Calu3 (cell line): Measurements from ENCODE around the gene CBY1. TPM values are rescaled to one million over a fixed set of nuclear protein-coding genes. Genes with fewer than 3 reads are reported as not detected.

Experiments
- BruUV-seq: library from RNA; stranded (reverse); fragments of 400-500 nt; replicated peaks from 2 replicates; lab custom pipeline; 2021; lab: Mats Ljungman, UMichigan
- CTCF ChIA-PET: fragments of 300-600 bp; sonication (Branson Sonifier 250); formaldehyde crosslinking; loops from one replicate; lab custom pipeline; 2022; ENCODE audit warnings: antibody characterized with exemption; lab: Charles Lee
- DNase-seq: peaks from one replicate; pipeline ENCODE4 v3.0.0; 2022
- H3K27ac Mint-ChIP-seq: one replicate; pipeline ENCODE4 v1.8.0; 2022; ENCODE audit warnings: mixed read lengths; ENCODE audit not compliant: unreplicated experiment
- H3K27me3 Mint-ChIP-seq: one replicate; pipeline ENCODE4 v1.8.0; 2022; ENCODE audit warnings: mixed read lengths; ENCODE audit not compliant: unreplicated experiment
- H3K36me3 Mint-ChIP-seq: one replicate; pipeline ENCODE4 v1.8.0; 2022; ENCODE audit warnings: mild to moderate bottlenecking, moderate library complexity, mixed read lengths; ENCODE audit not compliant: insufficient read depth, unreplicated experiment
- H3K4me1 Mint-ChIP-seq: one replicate; pipeline ENCODE4 v1.8.0; 2022; ENCODE audit warnings: mild to moderate bottlenecking, low read depth, mixed read lengths; ENCODE audit not compliant: unreplicated experiment
- H3K4me3 Mint-ChIP-seq: one replicate; pipeline ENCODE4 v1.8.0; 2022; ENCODE audit warnings: mild to moderate bottlenecking, low read depth, moderate library complexity, mixed read lengths; ENCODE audit not compliant: unreplicated experiment
- H3K9me3 Mint-ChIP-seq: one replicate; pipeline ENCODE4 v1.8.0; 2022; ENCODE audit warnings: low read depth, mixed read lengths; ENCODE audit not compliant: unreplicated experiment
- CTCF ChIP-seq: fragments of 200-600 bp; IDR thresholded peaks from one replicate; pipeline ENCODE4 v1.8.0; 2022; ENCODE audit warnings: antibody characterized with exemption; ENCODE audit not compliant: unreplicated experiment
- intact Hi-C: fragments of 100-400 bp; cut with micrococcal nuclease; formaldehyde crosslinking; loops from one replicate; pipeline ENCODE4 v1.10.0; 2022; ENCODE audit not compliant: unreplicated experiment
- total RNA-seq: library from RNA; stranded (reverse); gene quantifications from 2 replicates; pipeline ENCODE4 v1.2.3, GENCODE V29; 2022

CBY1 gene
- total RNA-seq, 1 experiment from 2014 or later = 40.9 TPM

DNA sequence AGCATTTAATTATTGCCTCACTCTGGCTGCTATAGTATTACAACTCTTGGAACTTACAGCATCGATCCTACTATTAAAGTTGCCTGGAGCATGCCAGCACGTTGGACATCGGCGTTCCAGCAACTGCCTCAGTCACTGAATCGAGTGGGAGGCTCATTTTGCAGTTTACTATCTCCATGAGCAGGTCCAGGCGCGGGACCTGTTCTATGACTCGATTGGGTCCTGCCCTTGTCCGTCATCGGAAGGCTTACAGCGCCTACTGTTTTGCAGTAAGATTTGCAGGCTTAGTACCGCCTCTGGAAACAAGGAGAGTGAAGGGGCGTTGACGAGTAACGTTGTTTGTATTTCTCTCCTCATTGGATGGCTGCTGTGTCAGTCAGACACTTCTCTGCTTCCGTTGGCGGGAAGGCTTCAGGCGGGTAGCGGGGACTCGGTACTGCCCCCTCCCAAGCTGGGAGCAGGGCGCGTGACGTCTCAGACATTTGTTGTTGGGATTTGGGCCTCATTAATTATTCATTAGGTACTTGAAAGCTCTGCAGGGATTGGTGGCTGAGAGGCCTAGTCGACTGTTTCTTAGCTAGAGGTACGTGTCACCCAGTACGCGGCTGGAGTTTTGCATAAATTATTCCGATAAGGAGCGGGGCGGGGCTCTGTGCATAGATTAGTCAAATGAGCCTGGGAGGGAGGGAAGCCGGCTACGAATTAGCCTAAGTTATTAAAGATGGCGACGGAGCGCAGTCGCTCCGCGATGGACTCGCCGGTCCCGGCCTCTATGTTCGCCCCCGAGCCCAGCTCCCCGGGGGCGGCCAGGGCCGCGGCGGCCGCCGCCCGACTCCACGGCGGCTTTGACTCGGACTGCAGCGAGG lies 49.0 kb downstream of the CBY1 start, which contains the start of gene GTPBP1:
TSS of gene GTPBP1 (plus strand) at position 710 of the 866 bp plus-strand sequence. CDS start at position 722, 12 bp downstream.
- peak within 1 kb of the TSS; percentile 92 for H3K27ac Mint-ChIP-seq
- H3K4me1 Mint-ChIP-seq = peaks cover 37% of the 10 kb centered on the region
- intact Hi-C loops = loop anchor here (5.0 kb wide), 1 partner anchor 47 kb away; no protein-coding TSS in a partner anchor
- peak within 1 kb of the TSS; percentile 90 for H3K4me3 Mint-ChIP-seq
- H3K27me3 Mint-ChIP-seq = no peaks in the 10 kb centered on the region
- DNase-seq = peak; percentile 97
- TF ChIP-seq CTCF = no peak
- H3K36me3 Mint-ChIP-seq = peaks cover 56% of the 10 kb centered on the region
- no peaks in the 10 kb centered on the region for H3K9me3 Mint-ChIP-seq
- BruUV-seq = no TSS peak
- CTCF ChIA-PET = interaction anchor here (0.9 to 1.6 kb wide), 3 partner anchors 9 to 24 kb away, joined by 3 to 7 read pairs (median 7); partner anchors contain the start of gene TOMM22

DNA sequence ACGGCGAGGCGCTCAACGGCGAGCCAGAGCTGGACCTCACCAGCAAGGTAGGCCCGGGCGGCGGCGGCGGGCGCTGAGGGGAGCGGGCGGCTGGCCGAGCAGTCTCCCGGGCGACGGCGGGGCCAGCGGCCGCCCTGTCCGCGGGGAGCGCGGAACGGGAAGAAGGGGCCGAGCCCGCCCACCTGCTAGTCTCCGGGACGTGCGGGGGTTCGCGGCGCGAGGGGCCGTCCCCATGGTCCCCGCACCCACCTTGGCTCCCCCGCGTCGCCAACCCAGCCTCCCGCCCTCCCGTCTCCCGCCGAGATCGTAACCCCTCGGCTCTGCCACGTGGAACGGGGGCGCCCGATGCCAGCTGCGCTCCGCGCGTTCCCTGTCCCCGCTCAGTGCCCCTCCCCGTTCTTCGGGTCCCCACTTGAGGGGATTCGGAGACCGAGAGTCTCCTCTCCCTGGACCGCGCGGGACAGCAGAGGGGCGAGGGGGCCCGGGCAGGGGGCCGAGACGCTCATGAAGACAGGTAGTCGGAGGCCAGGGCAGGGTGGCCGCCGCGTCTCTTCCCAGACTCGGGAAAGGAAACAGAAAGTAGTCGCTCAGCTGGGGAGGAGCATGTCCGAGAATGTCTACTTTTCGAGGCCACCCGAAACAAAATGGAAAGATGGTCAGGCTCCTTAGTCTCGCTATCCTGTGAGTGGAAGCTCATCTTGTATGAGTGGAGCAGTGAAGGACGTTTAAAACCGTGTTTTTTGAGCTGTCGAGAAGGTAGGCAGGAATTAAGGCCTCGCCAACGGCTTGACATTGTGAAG lies 49.9 kb downstream of the CBY1 start:
- H3K36me3 Mint-ChIP-seq = peaks cover 54% of the 10 kb centered on the region
- intact Hi-C loops = loop anchor here (5.0 kb wide), 1 partner anchor 46 kb away; no protein-coding TSS in a partner anchor
- DNase-seq = peak; percentile 31
- H3K9me3 Mint-ChIP-seq = no peaks in the 10 kb centered on the region
- peak overlapping the region; percentile 90 for H3K4me3 Mint-ChIP-seq
- CTCF ChIA-PET = interaction anchor here (0.9 to 1.6 kb wide), 3 partner anchors 10 to 25 kb away, joined by 3 to 7 read pairs (median 7); partner anchors contain the start of gene TOMM22
- no peaks in the 10 kb centered on the region for H3K27me3 Mint-ChIP-seq
- no peak for TF ChIP-seq CTCF
- peaks cover 44% of the 10 kb centered on the region for H3K4me1 Mint-ChIP-seq
- no TSS peak for BruUV-seq
- peak overlapping the region; percentile 92 for H3K27ac Mint-ChIP-seq

DNA sequence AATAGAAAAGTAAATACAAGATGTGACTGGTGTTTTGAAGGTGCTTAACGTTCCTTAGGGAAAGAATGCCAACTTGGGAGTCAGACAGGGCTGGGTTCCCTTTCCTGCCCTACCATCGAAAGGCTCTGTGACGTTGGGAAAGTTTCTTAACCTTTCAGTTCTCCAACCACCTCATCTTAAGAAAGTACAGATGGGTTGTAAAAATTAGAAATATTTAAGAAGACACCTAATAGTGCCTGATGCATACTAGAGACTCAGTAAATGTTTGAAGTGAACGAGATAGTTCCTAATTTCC lies 50.4 kb downstream of the CBY1 start:
- CTCF ChIA-PET = interaction anchor here (0.7 to 1.5 kb wide), 2 partner anchors 11 to 13 kb away, joined by 5 to 7 read pairs; no protein-coding TSS in a partner anchor
- no peaks in the 10 kb centered on the region for H3K27me3 Mint-ChIP-seq
- no peaks in the 10 kb centered on the region for H3K9me3 Mint-ChIP-seq
- peak overlapping the region; percentile 84 for H3K27ac Mint-ChIP-seq
- peaks cover 51% of the 10 kb centered on the region for H3K36me3 Mint-ChIP-seq
- no peak for TF ChIP-seq CTCF
- intact Hi-C loops = loop anchor here (5.0 kb wide), 1 partner anchor 45 kb away; no protein-coding TSS in a partner anchor
- BruUV-seq = no TSS peak
- no peak for DNase-seq
- H3K4me3 Mint-ChIP-seq = peak overlapping the region; percentile 90
- H3K4me1 Mint-ChIP-seq = peaks cover 44% of the 10 kb centered on the region

DNA sequence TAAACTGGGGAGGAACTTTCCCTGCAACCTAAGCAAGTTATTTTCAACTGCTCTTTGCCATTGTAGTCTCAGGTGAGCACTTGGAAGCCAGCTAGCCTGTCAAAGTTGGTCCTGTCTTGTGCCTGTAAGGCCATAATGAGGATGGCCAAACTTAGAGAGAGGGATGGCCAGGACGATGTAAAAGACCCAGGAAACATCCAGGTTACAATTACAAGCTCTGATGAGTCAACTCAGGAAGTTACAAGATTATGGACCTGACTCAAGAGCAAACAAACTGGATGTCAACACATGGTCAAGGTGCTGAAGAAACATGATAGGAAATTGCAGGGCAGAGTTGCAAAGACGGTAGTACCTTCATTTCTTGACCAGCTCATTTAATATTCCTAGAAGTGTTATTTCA lies 50.9 kb downstream of the CBY1 start:
- no peaks in the 10 kb centered on the region for H3K27me3 Mint-ChIP-seq
- intact Hi-C loops = loop anchor here (5.0 kb wide), 1 partner anchor 45 kb away; no protein-coding TSS in a partner anchor
- CTCF ChIA-PET = interaction anchor here (0.5 to 1.5 kb wide), 5 partner anchors 11 to 1142 kb away, joined by 3 to 10 read pairs (median 7); partner anchors contain the start of gene TOMM22
- no peaks in the 10 kb centered on the region for H3K9me3 Mint-ChIP-seq
- no peak for TF ChIP-seq CTCF
- H3K4me1 Mint-ChIP-seq = peaks cover 49% of the 10 kb centered on the region
- H3K36me3 Mint-ChIP-seq = peaks cover 47% of the 10 kb centered on the region
- DNase-seq = peak; percentile 20
- BruUV-seq = TSS peak; percentile 49
- H3K27ac Mint-ChIP-seq = peak overlapping the region; percentile 84
- peak overlapping the region; percentile 90 for H3K4me3 Mint-ChIP-seq
